ENCODE measurements around the gene RAI2. TPM values are rescaled to one million over a fixed set of nuclear protein-coding genes. Genes with fewer than 3 reads are reported as not detected.

Gene RAI2
- 19.1 TPM for total RNA-seq
- long read RNA-seq, partial matches to known transcripts: 0 of 22 reads
- long read RNA-seq, other reads (novel, unspliced or antisense): 16 of 22 reads

DNA sequence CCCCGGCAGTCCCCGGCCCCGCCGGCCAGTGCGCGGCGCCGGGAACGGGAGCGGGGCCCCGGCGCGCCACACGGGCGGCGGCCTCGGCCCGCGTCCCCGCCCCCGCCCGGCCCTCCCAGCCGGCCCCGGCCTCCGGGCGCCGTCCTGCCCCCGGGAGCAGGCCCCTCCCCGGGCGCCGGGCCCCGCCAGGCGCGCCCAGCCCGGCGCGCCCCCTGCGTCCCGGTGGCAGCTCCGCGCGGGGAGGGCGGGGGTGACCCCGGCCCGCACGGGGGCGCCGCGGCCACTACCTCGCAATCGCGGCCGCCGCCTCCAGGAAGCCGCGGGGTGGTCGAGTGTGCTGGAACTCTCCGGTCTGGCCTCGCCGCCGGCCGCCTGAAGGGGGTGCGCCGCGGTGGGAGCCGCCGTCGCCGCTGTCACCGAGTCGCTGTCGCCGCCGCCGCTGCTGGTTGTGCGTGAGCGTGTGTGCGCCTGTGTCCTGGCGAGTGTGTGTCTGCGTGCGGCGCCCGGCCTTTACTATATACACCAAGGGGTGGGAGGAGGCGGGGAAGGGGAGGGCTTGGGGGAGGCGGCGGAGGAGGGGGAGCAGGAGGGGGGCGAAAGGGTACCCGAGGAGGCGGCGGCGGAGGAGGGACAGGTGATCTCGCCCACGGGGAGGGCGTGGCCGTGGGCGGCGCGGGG is at the start of gene RAI2:
Gene RAI2, minus strand, starts transcription at position 488 of the 678 bp plus-strand sequence. CDS start 59,288 bp downstream, outside the sequence.
- ATAC-seq (peak; percentile 66), DNase-seq (ENCODE audit: missing footprints) (peak; percentile 64)
- intact Hi-C loops (cut with DNase I): loop anchor here (5.0 kb wide), 1 partner anchor 49 kb away; no protein-coding TSS in a partner anchor

DNA sequence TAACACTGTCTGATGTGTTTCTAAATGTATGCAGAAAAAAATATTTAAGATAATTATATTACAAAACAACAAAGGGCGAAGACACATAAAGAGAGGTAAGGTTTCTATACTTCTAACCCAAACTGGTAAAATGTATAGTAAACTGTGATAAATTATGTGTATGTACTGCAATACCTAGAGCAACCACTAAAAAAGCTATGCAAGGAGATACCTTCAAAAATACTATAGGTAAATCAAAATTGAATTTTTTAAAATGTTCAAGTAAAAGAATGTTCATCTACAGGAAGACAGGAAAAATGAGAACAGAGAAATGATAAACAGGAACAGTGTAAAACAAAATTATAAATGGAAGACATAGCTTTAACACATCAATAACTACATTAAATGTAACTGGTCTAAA is 27.3 kb upstream of the RAI2 start:
- DNase-seq (ENCODE audit: missing footprints) (no peak), ATAC-seq (no peak)
- intact Hi-C loops (cut with DNase I): no loop called here

DNA sequence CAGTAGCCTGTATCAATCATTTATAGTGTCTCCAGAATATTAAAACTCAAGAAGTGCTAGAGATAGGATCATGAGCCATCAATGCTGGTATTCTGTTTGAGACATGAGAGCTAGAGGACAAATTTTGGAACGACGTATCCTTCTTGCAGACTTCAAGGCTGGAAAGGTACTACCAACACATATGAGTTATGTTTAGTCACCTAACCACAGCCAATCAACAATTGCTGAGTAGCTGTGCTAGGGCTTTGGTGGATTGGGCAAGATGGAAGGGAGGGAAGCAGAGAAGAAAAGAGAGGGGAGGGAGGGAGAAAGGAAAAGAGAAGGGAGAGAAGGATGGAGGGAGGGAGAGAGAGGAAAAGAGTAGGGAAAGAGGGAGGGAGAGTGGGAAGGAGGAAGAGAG is 21.6 kb upstream of the RAI2 start:
- ATAC-seq (no peak), DNase-seq (ENCODE audit: missing footprints) (no peak)
- intact Hi-C loops (cut with DNase I): no loop called here

DNA sequence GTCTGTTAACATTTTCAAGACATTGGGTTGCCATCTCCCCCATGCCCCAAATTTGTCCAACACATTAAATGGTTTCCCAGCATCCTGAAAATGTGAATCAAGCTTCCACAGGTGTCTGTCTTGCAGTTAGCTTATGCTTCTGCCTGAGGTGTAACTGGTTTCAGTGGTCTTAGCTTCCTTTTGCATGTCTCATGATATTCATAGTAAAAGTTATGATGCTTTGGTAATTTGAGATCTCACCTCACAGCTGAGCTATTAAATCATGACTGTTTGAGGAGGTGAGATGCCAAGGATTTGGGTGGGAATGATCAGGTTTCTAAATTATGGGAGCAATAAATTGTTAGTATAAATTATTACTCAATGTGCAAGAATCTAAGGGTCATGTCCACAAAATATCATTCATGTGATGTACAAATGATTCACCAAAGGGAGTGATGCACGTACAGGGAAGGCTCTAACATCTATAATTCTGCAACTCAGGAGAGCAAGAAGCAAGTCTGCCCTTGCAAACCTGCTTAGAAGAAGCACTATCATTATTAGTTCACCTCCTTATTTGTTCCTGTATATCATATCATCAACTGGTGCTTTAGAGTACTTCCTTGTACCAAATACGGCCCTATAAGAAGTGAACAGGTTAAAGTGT is 17.1 kb upstream of the RAI2 start:
- no peak for DNase-seq (ENCODE audit: missing footprints)
- ATAC-seq: no peak
- intact Hi-C loops (cut with DNase I): no loop called here

DNA sequence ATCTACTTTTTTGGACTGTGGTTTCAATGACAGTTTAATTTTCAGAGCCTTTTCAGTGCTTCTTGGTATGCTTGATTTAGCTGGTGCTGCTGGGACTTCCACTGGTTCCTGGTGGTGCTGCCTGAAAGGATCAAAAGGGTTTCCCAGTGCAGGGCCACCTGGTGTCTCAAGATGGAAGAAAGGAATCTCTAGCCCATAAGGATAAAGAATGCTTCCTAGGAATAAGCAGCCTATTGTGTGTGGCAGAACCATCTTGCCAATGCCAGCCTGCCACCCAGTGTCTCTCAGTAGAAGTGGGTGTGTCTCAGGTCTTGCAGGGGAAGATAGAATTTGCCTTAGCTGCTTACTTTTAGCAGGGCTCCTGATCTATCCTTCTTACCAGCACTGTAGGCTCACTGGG is 15.0 kb upstream of the RAI2 start:
- intact Hi-C loops (cut with DNase I): no loop called here
- ATAC-seq (no peak), DNase-seq (ENCODE audit: missing footprints) (no peak)

DNA sequence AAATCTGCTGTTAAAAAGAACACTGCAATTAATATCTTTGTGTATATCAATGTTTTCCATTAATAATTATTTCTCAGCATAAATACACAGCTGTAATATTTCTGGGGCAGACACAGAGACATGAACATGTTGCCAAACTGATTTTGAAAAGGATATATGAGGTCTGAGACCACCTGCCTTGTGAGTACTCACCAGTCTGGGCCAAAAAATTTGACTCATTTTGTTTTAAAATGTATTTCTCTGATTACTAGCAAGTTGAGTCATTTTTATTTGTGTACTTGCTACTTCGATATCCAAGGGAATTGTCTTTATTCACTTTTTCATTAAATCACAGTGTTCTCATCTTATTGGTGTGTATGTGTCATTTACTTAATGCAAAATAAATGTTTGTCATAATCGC is 8.5 kb upstream of the RAI2 start:
- no peak for ATAC-seq
- intact Hi-C loops (cut with DNase I): no loop called here
- no peak for DNase-seq (ENCODE audit: missing footprints)

DNA sequence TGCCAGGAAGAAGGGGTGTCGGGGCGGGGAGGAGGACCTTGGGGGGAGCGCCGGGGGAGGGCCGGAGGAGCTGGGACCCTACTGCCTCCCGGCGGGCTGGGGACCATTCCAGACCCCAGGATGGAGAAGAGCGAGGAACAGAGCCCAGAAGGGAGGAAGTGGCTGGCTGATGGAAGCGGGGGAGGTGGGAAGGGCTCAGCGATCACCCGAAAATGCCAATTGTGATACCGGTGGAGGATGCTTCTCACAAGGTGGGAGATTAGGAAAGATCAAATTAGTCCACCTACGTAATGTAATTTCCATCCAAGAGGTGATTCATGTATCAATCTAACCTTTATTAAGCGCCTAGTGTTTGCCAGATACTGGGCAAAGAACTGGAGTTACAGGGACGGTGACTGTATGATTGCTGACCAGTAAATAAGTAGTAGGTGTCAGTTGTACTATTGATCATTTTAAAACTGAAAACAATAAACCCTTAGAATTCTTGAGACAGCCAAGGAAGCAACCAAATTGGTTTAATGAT is 452 bp upstream of the RAI2 start:
- intact Hi-C loops (cut with DNase I): loop anchor here (5.0 kb wide), 1 partner anchor 49 kb away; no protein-coding TSS in a partner anchor
- ATAC-seq: no peak
- no peak for DNase-seq (ENCODE audit: missing footprints)

DNA sequence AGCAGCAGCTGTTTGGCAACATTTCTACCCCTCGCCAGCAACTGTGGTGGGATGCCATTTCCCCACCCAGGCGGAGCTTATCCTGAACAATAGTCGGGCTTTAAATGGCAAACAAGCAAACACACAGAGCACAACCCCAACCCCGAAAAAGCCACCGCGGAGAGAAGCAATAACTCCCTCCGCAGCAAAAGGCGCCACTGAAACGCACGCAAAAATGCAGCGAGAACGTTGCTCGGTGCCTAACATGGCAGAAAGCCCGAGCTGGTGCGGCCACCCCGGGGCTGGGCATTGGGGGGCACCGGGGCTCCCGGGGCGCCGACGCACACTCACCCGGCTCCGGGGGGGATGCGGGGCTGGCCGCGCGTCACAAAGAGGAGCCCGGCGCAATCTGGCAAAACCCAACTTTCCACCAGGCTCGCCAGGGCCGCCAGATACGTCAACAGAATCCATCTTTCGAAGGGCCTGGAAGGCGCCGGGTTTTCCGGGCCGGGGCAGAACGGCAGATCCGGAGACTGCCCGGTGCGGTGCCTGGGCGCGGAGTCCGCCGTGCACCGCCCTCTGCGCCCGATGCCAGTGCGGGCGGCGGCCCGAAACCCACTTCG is 818 bp downstream of the RAI2 start:
- no peak for DNase-seq (ENCODE audit: missing footprints)
- intact Hi-C loops (cut with DNase I): loop anchor here (5.0 kb wide), 1 partner anchor 48 kb away; no protein-coding TSS in a partner anchor

DNA sequence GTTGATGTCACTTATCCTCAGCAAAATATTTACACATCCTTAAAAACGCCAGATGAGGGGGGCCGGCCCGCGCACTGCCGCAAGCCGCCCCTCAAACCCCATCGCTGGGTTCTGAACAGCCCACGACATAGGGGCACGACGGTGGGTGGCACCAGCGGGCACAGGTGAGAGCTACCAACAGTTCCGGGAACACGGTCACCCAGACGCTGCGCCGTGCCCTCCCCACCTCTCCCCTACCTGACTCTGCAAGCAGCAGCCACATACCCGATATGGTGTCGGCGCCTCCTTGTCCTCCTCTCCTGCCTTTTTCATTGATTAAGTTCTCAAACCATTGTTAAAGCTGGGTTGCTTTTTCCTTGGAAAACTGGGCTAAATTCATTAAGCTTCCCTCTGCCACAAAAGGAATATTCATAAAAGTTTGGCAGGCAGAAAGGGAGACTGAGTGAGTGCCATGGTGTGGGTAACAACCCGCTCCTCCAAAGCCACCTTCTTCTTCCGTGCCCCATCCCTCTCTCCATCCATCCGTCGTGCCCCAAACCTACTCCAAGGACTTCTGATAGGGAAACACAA is 1.4 kb downstream of the RAI2 start:
- intact Hi-C loops (cut with DNase I): loop anchor here (5.0 kb wide), 1 partner anchor 47 kb away; no protein-coding TSS in a partner anchor

More for the DNA sequence above, 818 bp downstream of the RAI2 start:
- ATAC-seq: peak; percentile 42

DNA sequence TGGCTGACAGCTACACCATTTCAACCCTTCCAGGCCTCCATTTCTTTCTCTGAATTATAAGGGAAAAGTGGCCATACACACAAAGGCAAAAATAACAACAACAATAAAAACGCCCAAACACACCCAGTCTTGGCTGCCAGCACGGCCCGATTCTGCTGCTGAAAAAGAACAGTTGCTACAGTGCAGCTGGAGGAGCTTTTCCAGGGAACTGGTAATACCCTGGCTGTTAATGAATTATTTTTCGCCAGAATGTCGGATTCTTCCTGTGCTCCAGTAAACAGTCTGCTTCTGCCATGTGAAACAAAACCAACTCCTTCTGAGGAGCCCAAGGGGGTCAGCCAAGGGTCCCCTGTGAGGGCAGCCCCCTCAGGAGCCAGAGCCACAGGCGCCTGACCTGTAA is 6.6 kb downstream of the RAI2 start:
- DNase-seq (ENCODE audit: missing footprints): no peak
- intact Hi-C loops (cut with DNase I): no loop called here
- peak; percentile 48 for ATAC-seq

More for the DNA sequence above, 1.4 kb downstream of the RAI2 start:
- DNase-seq (ENCODE audit: missing footprints) (no peak), ATAC-seq (no peak)

DNA sequence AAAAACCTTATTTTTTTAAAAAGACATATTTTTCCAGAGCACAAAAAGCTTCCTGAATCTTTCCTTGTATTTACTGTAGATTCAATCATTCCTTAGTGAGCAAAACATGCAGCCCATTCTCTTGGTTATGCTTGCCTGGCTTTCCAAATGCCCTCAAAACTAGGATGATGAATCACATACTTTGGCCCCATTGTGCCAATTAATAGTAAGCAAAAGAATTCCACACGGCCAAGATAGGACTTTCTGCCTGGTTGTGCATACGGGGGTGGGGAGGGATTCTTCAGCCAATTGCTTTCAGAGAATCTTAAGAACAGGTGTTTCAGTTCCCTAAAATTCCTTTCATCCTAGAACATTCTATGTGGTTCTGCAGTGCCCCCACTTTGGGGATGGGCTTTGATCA is 7.0 kb downstream of the RAI2 start:
- intact Hi-C loops (cut with DNase I): no loop called here
- no peak for DNase-seq (ENCODE audit: missing footprints)

DNA sequence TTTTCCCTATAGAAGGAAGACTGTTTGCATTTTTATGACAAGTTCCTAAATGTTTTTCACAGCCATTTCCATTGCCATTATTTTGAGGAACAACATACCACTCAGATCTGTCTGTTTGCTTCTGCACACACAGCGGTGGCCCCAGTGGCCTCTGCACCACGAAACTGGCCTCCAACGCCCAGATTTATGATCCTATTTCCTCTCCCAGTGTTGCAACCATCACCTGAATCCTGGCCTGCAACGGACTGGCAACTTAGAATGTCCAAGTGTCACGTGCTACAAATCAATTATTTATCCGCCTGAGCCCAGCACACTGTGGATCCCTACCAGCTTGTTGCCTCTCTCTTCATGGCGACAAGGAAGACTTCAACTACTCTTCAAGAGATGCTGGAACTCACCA is 9.2 kb downstream of the RAI2 start:
- intact Hi-C loops (cut with DNase I): no loop called here
- DNase-seq (ENCODE audit: missing footprints) (no peak), ATAC-seq (no peak)

More for the DNA sequence above, 7.0 kb downstream of the RAI2 start:
- ATAC-seq: no peak

DNA sequence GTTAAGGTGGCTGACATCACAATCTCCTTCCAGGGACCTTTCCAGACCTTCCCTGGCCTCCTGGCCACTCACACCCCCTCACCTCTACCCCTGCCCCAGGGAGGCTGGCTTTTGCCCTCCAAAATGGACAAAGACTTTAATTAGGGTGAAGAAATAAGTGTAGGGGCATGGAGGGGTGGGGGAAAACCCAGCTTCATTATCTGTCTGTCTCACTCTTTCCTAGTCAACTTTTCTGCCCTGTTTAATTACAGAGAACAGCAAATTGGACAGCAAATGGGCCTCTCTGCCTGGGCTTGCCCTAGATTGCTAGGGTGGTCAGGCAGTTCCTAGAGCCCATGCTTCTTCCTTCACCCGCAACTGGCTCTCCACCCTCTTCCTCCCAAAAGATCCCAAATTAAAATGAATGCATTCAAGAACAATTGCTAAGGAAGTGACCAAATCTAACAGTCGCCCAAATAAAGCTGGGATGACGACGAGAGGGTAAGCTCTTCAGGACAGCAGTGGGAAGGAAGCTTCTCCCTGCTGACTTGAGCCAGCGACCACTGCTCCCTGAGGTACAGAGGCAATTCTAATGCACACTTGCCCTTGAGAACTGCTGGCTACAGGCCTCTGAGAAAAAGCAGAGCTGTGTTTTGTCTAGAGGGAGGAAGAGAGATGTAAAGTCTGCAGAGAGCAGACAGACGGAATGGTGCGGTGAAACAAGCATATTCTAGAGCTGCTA is 12.4 kb downstream of the RAI2 start:
- no peak for ATAC-seq
- intact Hi-C loops (cut with DNase I): no loop called here
- DNase-seq (ENCODE audit: missing footprints): no peak

DNA sequence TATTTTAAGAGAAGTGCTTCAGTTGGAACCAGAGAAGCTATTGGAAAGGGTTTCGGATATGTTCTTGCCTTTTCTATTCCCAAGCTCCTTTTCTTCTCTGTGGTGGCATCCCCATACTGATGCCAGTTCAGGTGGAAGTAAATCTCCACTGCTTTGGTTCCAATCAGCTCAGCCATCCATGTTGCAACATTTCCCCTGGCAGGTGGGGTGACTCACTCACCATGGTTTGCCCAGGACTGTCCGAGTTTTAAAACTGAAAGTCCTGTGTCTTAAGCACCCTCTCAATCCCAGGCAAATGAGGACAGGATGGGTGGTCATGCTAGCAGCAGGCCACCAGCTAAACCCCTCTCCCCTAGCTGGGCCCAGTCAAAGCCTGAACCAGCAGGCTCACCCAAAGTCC is 15.1 kb downstream of the RAI2 start:
- intact Hi-C loops (cut with DNase I): no loop called here
- DNase-seq (ENCODE audit: missing footprints): no peak
- no peak for ATAC-seq

DNA sequence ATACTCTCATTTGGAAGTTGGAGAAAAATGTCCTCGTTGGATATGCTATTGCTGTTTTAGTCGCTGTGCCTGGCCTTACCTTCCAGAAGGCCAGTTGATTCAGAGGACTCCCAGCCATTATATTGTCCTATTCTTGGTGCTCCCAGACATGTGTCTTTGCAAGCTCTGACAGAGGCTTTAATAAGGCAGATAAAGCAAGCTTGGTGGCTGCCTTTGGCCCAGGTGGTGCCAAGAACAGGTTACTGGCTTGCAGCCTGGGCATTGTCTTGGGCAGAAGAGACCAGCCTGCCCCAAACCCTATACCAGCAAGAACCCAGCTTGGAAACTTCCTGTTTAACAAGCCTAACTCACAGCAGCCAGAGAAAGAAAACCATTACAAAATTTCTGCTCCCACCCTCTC is 16.9 kb downstream of the RAI2 start:
- intact Hi-C loops (cut with DNase I): no loop called here
- ATAC-seq (no peak), DNase-seq (ENCODE audit: missing footprints) (no peak)

DNA sequence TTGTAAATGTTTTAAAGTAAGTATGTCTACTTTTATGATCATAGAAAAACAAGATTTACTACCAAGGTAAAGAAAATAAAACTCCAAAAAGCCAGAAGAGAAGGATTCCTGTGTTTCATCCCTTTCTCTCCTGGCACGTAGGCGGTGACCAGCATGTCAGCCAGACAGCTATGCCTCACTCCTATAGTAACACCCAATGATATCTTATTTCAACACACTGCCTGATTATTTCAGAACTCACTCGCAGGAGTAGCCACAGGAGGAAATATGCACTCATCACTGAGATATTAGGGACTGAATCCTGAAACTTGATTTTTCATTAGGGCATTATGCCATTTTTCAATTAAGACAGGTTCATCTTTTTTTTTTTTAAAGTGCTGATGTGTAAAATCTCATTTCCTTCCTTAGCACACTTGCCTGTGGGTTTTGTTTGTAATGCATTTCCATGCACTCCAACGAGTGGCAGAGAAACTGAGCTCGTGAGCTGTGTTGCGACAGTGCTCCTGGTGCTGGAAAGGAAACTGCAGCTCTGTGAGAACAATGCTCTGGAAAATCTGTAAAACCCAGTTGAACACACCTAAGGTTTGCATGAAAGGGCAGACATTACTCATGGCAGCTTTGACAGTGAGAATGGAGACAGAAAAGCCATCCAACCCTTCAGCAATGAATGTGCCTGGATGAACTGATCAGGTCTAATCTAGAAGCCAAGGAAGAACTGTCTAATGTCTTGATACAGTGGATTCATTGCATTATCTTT is 18.2 kb downstream of the RAI2 start:
- intact Hi-C loops (cut with DNase I): no loop called here
- no peak for DNase-seq (ENCODE audit: missing footprints)
- no peak for ATAC-seq

DNA sequence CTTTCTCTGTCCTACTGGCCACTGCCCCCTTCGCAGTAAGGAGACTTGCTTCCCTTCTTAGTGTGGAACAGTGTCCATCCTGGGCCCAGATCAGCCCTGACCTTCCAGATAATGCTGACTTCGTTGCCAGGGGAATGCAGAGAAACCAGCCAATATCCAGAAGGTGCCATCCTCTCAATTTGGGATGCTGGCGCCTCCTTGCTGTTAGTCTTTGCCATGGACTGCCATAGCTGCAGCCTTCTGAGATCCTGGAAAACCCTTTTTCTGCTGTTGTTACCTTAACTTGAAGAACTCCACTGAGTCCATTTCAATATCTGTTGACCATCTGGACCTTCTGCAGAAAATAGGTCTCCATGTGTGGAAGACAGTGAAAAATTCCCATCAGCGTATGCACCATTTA is 21.8 kb downstream of the RAI2 start:
- DNase-seq (ENCODE audit: missing footprints): no peak
- intact Hi-C loops (cut with DNase I): no loop called here
- ATAC-seq: no peak

DNA sequence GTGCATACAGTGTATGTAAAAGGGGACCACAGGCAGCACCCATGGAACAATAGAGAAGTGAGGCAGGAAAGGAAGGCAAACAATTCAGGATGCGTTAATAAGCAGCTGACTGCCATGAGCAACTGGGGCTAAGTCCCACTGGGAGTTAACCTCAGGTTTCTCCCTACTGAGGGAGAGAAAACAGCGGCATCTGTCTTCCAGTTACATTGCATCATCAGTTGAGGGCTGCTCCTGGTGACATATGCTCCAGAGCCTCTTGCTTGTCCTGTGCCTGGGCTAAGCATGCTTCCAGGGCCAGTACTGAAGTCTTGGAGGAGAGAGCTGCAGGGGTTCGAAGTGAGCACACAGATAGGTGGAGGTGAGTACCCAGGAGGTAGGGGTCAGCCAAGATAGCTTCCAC is 24.3 kb downstream of the RAI2 start:
- ATAC-seq: no peak
- no peak for DNase-seq (ENCODE audit: missing footprints)
- intact Hi-C loops (cut with DNase I): no loop called here
